Smooth muscle cell (in vitro differentiated cells): ENCODE results near the gene COL13A1. TPM values are rescaled to one million over a fixed set of nuclear protein-coding genes. Genes with fewer than 3 reads are reported as not detected.
A peak's percentile ranks its signal among the peaks of the same experiment; 100 is the strongest.

ENCODE experiments used
- DNase-seq: peaks from one replicate; lab custom pipeline; 2025; ENCODE audit not compliant: unreplicated experiment; lab: John Stamatoyannopoulos, UW
- H2AFZ ChIP-seq: fragments of 200-600 bp; sonication (generic); 2 replicates; pipeline ENCODE4 v1.6.0; 2016; ENCODE audit warnings: antibody characterized with exemption, low read depth, mild to moderate bottlenecking
- H3F3A ChIP-seq: fragments of 200-600 bp; sonication (generic); 2 replicates; pipeline ENCODE4 v1.6.0; 2017; ENCODE audit warnings: antibody characterized with exemption, low read depth
- H3K27ac ChIP-seq: fragments of 200-600 bp; sonication (generic); 2 replicates; pipeline ENCODE4 v1.5.1; 2016; ENCODE audit warnings: low read depth, mild to moderate bottlenecking
- H3K27me3 ChIP-seq: fragments of 200-600 bp; sonication (generic); 2 replicates; pipeline ENCODE4 v1.6.1; 2016; ENCODE audit warnings: low read depth, mild to moderate bottlenecking
- H3K36me3 ChIP-seq: fragments of 200-600 bp; sonication (generic); 2 replicates; pipeline ENCODE4 v1.5.1; 2016; ENCODE audit warnings: low read depth
- H3K4me1 ChIP-seq: fragments of 200-600 bp; sonication (generic); 2 replicates; pipeline ENCODE4 v1.5.1; 2016; ENCODE audit warnings: low read depth
- H3K4me2 ChIP-seq: fragments of 200-600 bp; sonication (generic); 2 replicates; pipeline ENCODE4 v1.6.0; 2016; ENCODE audit warnings: mild to moderate bottlenecking
- H3K4me3 ChIP-seq: fragments of 200-600 bp; sonication (generic); 2 replicates; pipeline ENCODE4 v1.5.1; 2016; ENCODE audit warnings: mild to moderate bottlenecking
- H3K79me2 ChIP-seq: fragments of 200-600 bp; sonication (generic); 2 replicates; pipeline ENCODE4 v1.6.0; 2016; ENCODE audit warnings: low read depth, mild to moderate bottlenecking
- H3K9ac ChIP-seq: fragments of 200-600 bp; sonication (generic); 2 replicates; pipeline ENCODE4 v1.6.0; 2016; ENCODE audit warnings: low read depth
- H3K9me3 ChIP-seq: fragments of 200-600 bp; sonication (generic); replicated peaks from 2 replicates; pipeline ENCODE4 v1.5.1; 2016; ENCODE audit warnings: low read depth
- H4K20me1 ChIP-seq: fragments of 200-600 bp; sonication (generic); 2 replicates; pipeline ENCODE4 v1.6.0; 2016; ENCODE audit warnings: low read depth
- WGBS: methylation state at CpG from one replicate; pipeline ENCODE4 v1.1.7; 2016; ENCODE audit warnings: low lambda C conversion rate; 5-methylcytosine and 5-hydroxymethylcytosine counted together
- polyA plus RNA-seq: library from polyadenylated mRNA; unstranded; fragments of >200 nt; fragmentation: Nextera tagmentation; extraction: Ambion mirVana; gene quantifications from 2 replicates; pipeline ENCODE4 v1.2.1, GENCODE V29; 2016
- total RNA-seq: library from RNA; depleted of rRNA; stranded (reverse); fragments of >200 nt; gene quantifications from 2 replicates; pipeline ENCODE4 v1.2.3, GENCODE V29; 2014
- TF ChIP-seq, protein P1 (sequence below): fragments of 200-600 bp; sonication (generic); IDR thresholded peaks from 2 replicates; pipeline ENCODE4 v1.5.1; 2017; ENCODE audit warnings: borderline replicate concordance, mild to moderate bottlenecking, antibody characterized with exemption; ENCODE audit not compliant: insufficient read depth, poor library complexity, severe bottlenecking

COL13A1 gene
- total and polyA plus RNA-seq, 2 experiments from 2014 or later = 6.1 to 15.0 TPM

- peaks cover 11% of the 10 kb centered on the region for H3K27me3 ChIP-seq
- 78% methylated on average over 1 of the region's 1 CpG for WGBS
- H2AFZ ChIP-seq = no peak overlapping the region
These were observed 14.9 kb upstream of the COL13A1 start for GRCh38 chr10:69786791-69787190.

GRCh38 chr10:69787681-69788080 lies 14.0 kb upstream of the COL13A1 start:
- Histone ChIP-seq H3K27me3 (peaks cover 3% of the 10 kb centered on the region), H2AFZ (no peak overlapping the region), H3K9ac (no peak overlapping the region), H3F3A (no peaks in the 10 kb centered on the region), H3K4me1 (no peaks in the 10 kb centered on the region), H3K4me3 (no peak overlapping the region), H3K79me2 (no peaks in the 10 kb centered on the region), H3K27ac (no peak overlapping the region), H3K4me2 (no peak overlapping the region), H3K36me3 (no peaks in the 10 kb centered on the region), H3K9me3 (no peaks in the 10 kb centered on the region), H4K20me1 (no peaks in the 10 kb centered on the region)
- DNase-seq = no peak
- 84% methylated on average over 6 of the region's 6 CpGs for WGBS
- TF ChIP-seq, protein P1, sequence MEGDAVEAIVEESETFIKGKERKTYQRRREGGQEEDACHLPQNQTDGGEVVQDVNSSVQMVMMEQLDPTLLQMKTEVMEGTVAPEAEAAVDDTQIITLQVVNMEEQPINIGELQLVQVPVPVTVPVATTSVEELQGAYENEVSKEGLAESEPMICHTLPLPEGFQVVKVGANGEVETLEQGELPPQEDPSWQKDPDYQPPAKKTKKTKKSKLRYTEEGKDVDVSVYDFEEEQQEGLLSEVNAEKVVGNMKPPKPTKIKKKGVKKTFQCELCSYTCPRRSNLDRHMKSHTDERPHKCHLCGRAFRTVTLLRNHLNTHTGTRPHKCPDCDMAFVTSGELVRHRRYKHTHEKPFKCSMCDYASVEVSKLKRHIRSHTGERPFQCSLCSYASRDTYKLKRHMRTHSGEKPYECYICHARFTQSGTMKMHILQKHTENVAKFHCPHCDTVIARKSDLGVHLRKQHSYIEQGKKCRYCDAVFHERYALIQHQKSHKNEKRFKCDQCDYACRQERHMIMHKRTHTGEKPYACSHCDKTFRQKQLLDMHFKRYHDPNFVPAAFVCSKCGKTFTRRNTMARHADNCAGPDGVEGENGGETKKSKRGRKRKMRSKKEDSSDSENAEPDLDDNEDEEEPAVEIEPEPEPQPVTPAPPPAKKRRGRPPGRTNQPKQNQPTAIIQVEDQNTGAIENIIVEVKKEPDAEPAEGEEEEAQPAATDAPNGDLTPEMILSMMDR = no peak

More at GRCh38 chr10:69786791-69787190, 14.9 kb upstream of the COL13A1 start:
- no peaks in the 10 kb centered on the region for H4K20me1 ChIP-seq
- no peak overlapping the region for H3K9ac ChIP-seq
- no peaks in the 10 kb centered on the region for H3K79me2 ChIP-seq
- TF ChIP-seq, protein P1 = peak; percentile 32
- no peak overlapping the region for H3K27ac ChIP-seq
- no peaks in the 10 kb centered on the region for H3K36me3 ChIP-seq
- no peak overlapping the region for H3K4me2 ChIP-seq
- no peaks in the 10 kb centered on the region for H3F3A ChIP-seq
- no peak for DNase-seq
- no peaks in the 10 kb centered on the region for H3K9me3 ChIP-seq
- H3K4me1 ChIP-seq = no peaks in the 10 kb centered on the region
- no peak overlapping the region for H3K4me3 ChIP-seq

DNA sequence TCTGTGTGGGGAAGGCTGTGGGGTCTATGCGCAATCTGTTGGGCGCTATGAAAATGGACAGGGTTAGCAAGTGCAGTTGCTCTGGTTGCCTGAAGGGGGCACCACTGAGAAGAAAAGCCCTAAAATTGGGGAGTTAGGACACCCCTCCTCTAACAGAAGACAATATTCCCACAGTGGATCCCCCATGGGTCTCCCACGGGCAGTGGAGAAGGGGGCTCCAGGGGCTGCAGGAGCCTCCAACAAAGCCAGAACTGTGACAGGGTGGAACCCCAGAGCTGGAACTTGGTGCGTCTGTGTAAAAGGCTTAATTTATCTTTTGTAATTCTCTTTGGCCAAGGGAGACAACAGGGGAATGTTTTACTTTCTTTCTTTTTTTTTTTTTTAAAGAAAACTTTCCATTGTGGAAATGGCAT lies 12.5 kb upstream of the COL13A1 start:
- no peak overlapping the region for H3K4me3 ChIP-seq
- DNase-seq = no peak
- no peak overlapping the region for H3K4me2 ChIP-seq
- no peaks in the 10 kb centered on the region for H3K36me3 ChIP-seq
- H2AFZ ChIP-seq = no peak overlapping the region
- H3K27me3 ChIP-seq = no peaks in the 10 kb centered on the region
- TF ChIP-seq, protein P1 = peak; percentile 79
- 43% methylated on average over 4 of the region's 4 CpGs for WGBS
- H3K27ac ChIP-seq = no peak overlapping the region
- H3K9me3 ChIP-seq = no peaks in the 10 kb centered on the region
- no peak overlapping the region for H3K9ac ChIP-seq
- H3K79me2 ChIP-seq = no peaks in the 10 kb centered on the region
- no peaks in the 10 kb centered on the region for H4K20me1 ChIP-seq
- no peaks in the 10 kb centered on the region for H3K4me1 ChIP-seq
- H3F3A ChIP-seq = no peaks in the 10 kb centered on the region

DNA sequence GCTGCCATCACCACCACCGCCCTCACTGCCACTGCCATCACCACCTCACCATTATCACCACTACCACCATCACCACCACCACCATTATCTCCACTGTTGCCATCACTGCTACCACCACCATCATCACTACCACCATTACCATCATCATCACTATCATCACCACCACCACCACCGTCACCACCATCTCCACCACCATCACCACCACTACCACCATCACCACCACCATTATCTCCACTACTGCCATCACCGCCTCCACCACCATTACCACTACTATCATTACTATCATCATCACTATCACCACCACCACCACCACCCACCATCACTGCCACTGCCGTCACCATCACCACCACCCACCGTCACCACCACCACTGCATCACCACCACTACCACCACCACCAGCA lies 9.9 kb upstream of the COL13A1 start:
- no peak overlapping the region for H3K27ac ChIP-seq
- WGBS = 86% methylated on average over 3 of the region's 5 CpGs
- no peak for DNase-seq
- no peaks in the 10 kb centered on the region for H3K79me2 ChIP-seq
- no peak overlapping the region for H3K4me2 ChIP-seq
- H4K20me1 ChIP-seq = no peaks in the 10 kb centered on the region
- H3K27me3 ChIP-seq = no peaks in the 10 kb centered on the region
- H3K4me3 ChIP-seq = no peak overlapping the region
- H2AFZ ChIP-seq = no peak overlapping the region
- no peak overlapping the region for H3K9ac ChIP-seq
- H3K4me1 ChIP-seq = no peaks in the 10 kb centered on the region
- no peaks in the 10 kb centered on the region for H3K9me3 ChIP-seq
- H3K36me3 ChIP-seq = no peaks in the 10 kb centered on the region
- TF ChIP-seq, protein P1 = no peak
- H3F3A ChIP-seq = no peaks in the 10 kb centered on the region
